COLO668 (cell line): ENCODE results near the gene PTPRQ.

ENCODE experiments used
- DNase-seq: peaks from one replicate; lab custom pipeline; 2025; ENCODE audit not compliant: unreplicated experiment; lab: John Stamatoyannopoulos, UW

PTPRQ gene

GRCh38 chr12:80721326-80721725 lies 277.3 kb downstream of the PTPRQ start:
- DNase-seq, result no peak
